Activated CD4-positive, alpha-beta memory T cell treated with anti-CD3 and anti-CD28 coated beads, Interleukin-2, amount 10 ng/mL, durations not matched to agents 7 days and 5 days (primary cell): Measurements from ENCODE around the gene SEMA3B. TPM values are rescaled to one million over a fixed set of nuclear protein-coding genes. Genes with fewer than 3 reads are reported as not detected.

Experiments
- CTCF ChIA-PET: fragments of 350-600 bp; sonication (Branson Sonifier 250); formaldehyde crosslinking; loops from one replicate; lab custom pipeline; 2021; ENCODE audit warnings: antibody characterized with exemption, inconsistent platforms; lab: Charles Lee
- POLR2A ChIA-PET: fragments of 350-600 bp; sonication (Branson Sonifier 250); formaldehyde crosslinking; loops from one replicate; lab custom pipeline; 2021; ENCODE audit warnings: antibody characterized with exemption; lab: Charles Lee
- DNase-seq: peaks from one replicate; pipeline ENCODE4 v3.0.0-alpha.2; 2020
- H3K27ac Mint-ChIP-seq: one replicate; pipeline ENCODE4 v1.8.0; 2021; ENCODE audit warnings: mild to moderate bottlenecking, mixed read lengths
- H3K27me3 Mint-ChIP-seq: one replicate; pipeline ENCODE4 v1.8.0; 2021; ENCODE audit warnings: mixed read lengths
- H3K36me3 Mint-ChIP-seq: one replicate; pipeline ENCODE4 v1.8.0; 2021; ENCODE audit warnings: low read depth, mixed read lengths
- H3K4me1 Mint-ChIP-seq: one replicate; pipeline ENCODE4 v1.8.0; 2021; ENCODE audit warnings: mixed read lengths
- H3K4me3 Mint-ChIP-seq: one replicate; pipeline ENCODE4 v1.8.0; 2021; ENCODE audit warnings: mild to moderate bottlenecking, mixed read lengths
- H3K9me3 Mint-ChIP-seq: one replicate; pipeline ENCODE4 v1.8.0; 2021; ENCODE audit warnings: mixed read lengths
- total RNA-seq, 2 experiments: library from RNA; stranded (reverse); gene quantifications; one replicate each; pipeline ENCODE4 v1.2.3, GENCODE V29; 2021

SEMA3B gene
- total RNA-seq, 2 experiments from 2014 or later, result 0.38 to 0.55 TPM

GRCh38 chr3:50323092-50323600 lies 54.2 kb downstream of the SEMA3B start:
- H3K27me3 Mint-ChIP-seq, result no peaks in the 10 kb centered on the region
- ChIA-PET POLR2A (interaction anchor here (2.2 to 31.7 kb wide), 2 partner anchors 19 to 24 kb away, joined by 21 to 704 read pairs; partner anchors contain the start of genes CYB561D2, HYAL3, NAA80 and NPRL2), CTCF (interaction anchor here (0.8 to 6.7 kb wide), 4 partner anchors 12 to 48 kb away, joined by 3 to 82 read pairs (median 36); partner anchors contain the start of genes HYAL3, IFRD2 and NAA80)
- H3K36me3 Mint-ChIP-seq, result peaks cover 2% of the 10 kb centered on the region
- peaks cover 48% of the 10 kb centered on the region for H3K4me1 Mint-ChIP-seq
- H3K27ac Mint-ChIP-seq, result peak overlapping the region; percentile 31
- DNase-seq, result no peak
- no peaks in the 10 kb centered on the region for H3K9me3 Mint-ChIP-seq
- H3K4me3 Mint-ChIP-seq, result no peak overlapping the region

GRCh38 chr3:50323614-50324199 lies 54.8 kb downstream of the SEMA3B start:
- ChIA-PET POLR2A (interaction anchor here (1.0 to 31.7 kb wide), 4 partner anchors 9 to 32 kb away, joined by 3 to 704 read pairs (median 14); partner anchors contain the start of genes CYB561D2, HYAL3, IFRD2 and NAA80), CTCF (interaction anchor here (0.6 to 6.7 kb wide), 20 partner anchors 9 to 129 kb away, joined by 3 to 82 read pairs (median 6); partner anchors contain the start of genes CYB561D2, GNAI2, HYAL1 and HYAL3)
- Mint-ChIP-seq H3K27me3 (no peaks in the 10 kb centered on the region), H3K4me3 (no peak overlapping the region), H3K4me1 (peaks cover 48% of the 10 kb centered on the region), H3K27ac (peak overlapping the region; percentile 31), H3K9me3 (no peaks in the 10 kb centered on the region), H3K36me3 (peaks cover 8% of the 10 kb centered on the region)
- DNase-seq, result no peak

GRCh38 chr3:50324351-50325112 lies 55.6 kb downstream of the SEMA3B start:
- DNase-seq, result peak; percentile 69
- Mint-ChIP-seq H3K9me3 (no peaks in the 10 kb centered on the region), H3K27me3 (no peaks in the 10 kb centered on the region), H3K4me1 (peaks cover 41% of the 10 kb centered on the region), H3K27ac (no peak overlapping the region), H3K4me3 (no peak overlapping the region), H3K36me3 (peaks cover 12% of the 10 kb centered on the region)
- ChIA-PET CTCF (interaction anchor here (0.6 to 6.7 kb wide), 23 partner anchors 10 to 130 kb away, joined by 3 to 82 read pairs (median 5); partner anchors contain the start of genes CYB561D2, GNAI2, HYAL1 and HYAL3), POLR2A (interaction anchor here (1.0 to 31.7 kb wide), 4 partner anchors 9 to 33 kb away, joined by 3 to 704 read pairs (median 14); partner anchors contain the start of genes CYB561D2, HYAL3, IFRD2 and NAA80)

- no peak overlapping the region for H3K27ac Mint-ChIP-seq
- H3K9me3 Mint-ChIP-seq, result no peaks in the 10 kb centered on the region
- H3K4me1 Mint-ChIP-seq, result peaks cover 35% of the 10 kb centered on the region
- DNase-seq, result no peak
- ChIA-PET POLR2A (interaction anchor here (1.8 to 31.7 kb wide), 3 partner anchors 18 to 33 kb away, joined by 8 to 704 read pairs (median 21); partner anchors contain the start of genes CYB561D2, HYAL3, IFRD2 and NAA80), CTCF (interaction anchor here (0.7 to 6.7 kb wide), 11 partner anchors 10 to 131 kb away, joined by 3 to 82 read pairs (median 7); partner anchors contain the start of genes HYAL1, HYAL3, IFRD2 and NAA80)
- H3K36me3 Mint-ChIP-seq, result peaks cover 17% of the 10 kb centered on the region
- H3K4me3 Mint-ChIP-seq, result no peak overlapping the region
- no peaks in the 10 kb centered on the region for H3K27me3 Mint-ChIP-seq
Observed at GRCh38 chr3:50325113-50325480, 56.1 kb downstream of the SEMA3B start.

- Mint-ChIP-seq H3K4me3 (no peak overlapping the region), H3K27me3 (no peaks in the 10 kb centered on the region), H3K27ac (no peak overlapping the region), H3K4me1 (peaks cover 31% of the 10 kb centered on the region), H3K9me3 (no peaks in the 10 kb centered on the region), H3K36me3 (peaks cover 22% of the 10 kb centered on the region)
- ChIA-PET POLR2A (interaction anchor here (31.7 kb wide), 1 partner anchor 17 kb away, joined by 704 read pairs; the partner anchor contains the start of genes CYB561D2, NPRL2, RASSF1 and TUSC2), CTCF (interaction anchor here (1.5 to 6.7 kb wide), 6 partner anchors 10 to 131 kb away, joined by 7 to 82 read pairs (median 10); partner anchors contain the start of genes HYAL1, HYAL3, IFRD2 and NAA80)
- no peak for DNase-seq
Observed at GRCh38 chr3:50325497-50326181, 56.7 kb downstream of the SEMA3B start.

- Mint-ChIP-seq H3K4me3 (peak overlapping the region; percentile 13), H3K27ac (no peak overlapping the region), H3K36me3 (peaks cover 27% of the 10 kb centered on the region), H3K27me3 (no peaks in the 10 kb centered on the region), H3K9me3 (no peaks in the 10 kb centered on the region), H3K4me1 (peaks cover 35% of the 10 kb centered on the region)
- CTCF ChIA-PET, result interaction anchor here (2.9 to 6.7 kb wide), 2 partner anchors 11 to 27 kb away, joined by 23 to 82 read pairs; partner anchors contain the start of genes HYAL3 and NAA80
- POLR2A ChIA-PET, result interaction anchor here (31.7 kb wide), 1 partner anchor 16 kb away, joined by 704 read pairs; the partner anchor contains the start of genes CYB561D2, NPRL2, RASSF1 and TUSC2
- no peak for DNase-seq
Observed at GRCh38 chr3:50326182-50326541, 57.2 kb downstream of the SEMA3B start.

- no peaks in the 10 kb centered on the region for H3K27me3 Mint-ChIP-seq
- peak overlapping the region; percentile 26 for H3K27ac Mint-ChIP-seq
- H3K4me1 Mint-ChIP-seq, result peaks cover 39% of the 10 kb centered on the region
- no peak for DNase-seq
- H3K9me3 Mint-ChIP-seq, result no peaks in the 10 kb centered on the region
- POLR2A ChIA-PET, result interaction anchor here (1.1 to 32.1 kb wide), 7 partner anchors 1 to 100 kb away, joined by 4 to 704 read pairs (median 22); partner anchors contain the start of genes CYB561D2, HYAL2, HYAL3 and IFRD2
- H3K36me3 Mint-ChIP-seq, result peaks cover 31% of the 10 kb centered on the region
- peak overlapping the region; percentile 93 for H3K4me3 Mint-ChIP-seq
- CTCF ChIA-PET, result interaction anchor here (0.6 to 2.9 kb wide), 3 partner anchors 10 to 20 kb away, joined by 3 to 23 read pairs (median 4); no protein-coding TSS in a partner anchor
Observed at GRCh38 chr3:50327129-50327528, 58.2 kb downstream of the SEMA3B start.

Other genes with a start within 250 kb of the SEMA3B start
- gene RBM5, start 180.2 kb upstream of the SEMA3B start, total RNA-seq, result 100 to 1,000 TPM; 157 to 169 TPM
- under 1 TPM in 1 of 2 experiments, not detected in 1; 0.15 TPM for gene SEMA3F, start 113.8 kb upstream of the SEMA3B start, total RNA-seq
- not detected for gene GNAT1, start 77.5 kb upstream of the SEMA3B start, total RNA-seq
- gene SLC38A3, start 63.9 kb upstream of the SEMA3B start, total RNA-seq, result not detected
- 100 to 1,000 TPM; 493 to 519 TPM for gene GNAI2, start 32.9 kb upstream of the SEMA3B start, total RNA-seq
- not detected for gene LSMEM2, start 9.9 kb downstream of the SEMA3B start, total RNA-seq
- 10 to 100 TPM; 40.6 to 45.0 TPM for gene IFRD2, start 23.3 kb downstream of the SEMA3B start, total RNA-seq
- 10 to 100 TPM; 13.2 to 13.9 TPM for gene HYAL3, start 30.3 kb downstream of the SEMA3B start, total RNA-seq
- 10 to 100 TPM; 41.5 to 49.4 TPM for gene NAA80, start 30.3 kb downstream of the SEMA3B start, total RNA-seq
- gene HYAL1, start 34.4 kb downstream of the SEMA3B start, total RNA-seq, result under 1 TPM; 0.28 to 0.35 TPM
- gene HYAL2, start 53.6 kb downstream of the SEMA3B start, total RNA-seq, result 1 to 10 TPM; 6.7 to 7.2 TPM
- 10 to 100 TPM; 16.8 to 17.9 TPM for gene TUSC2, start 59.1 kb downstream of the SEMA3B start, total RNA-seq
- gene RASSF1, start 71.7 kb downstream of the SEMA3B start, total RNA-seq, result 100 to 1,000 TPM; 157 to 160 TPM
- gene ZMYND10, start 76.6 kb downstream of the SEMA3B start, total RNA-seq, result 1 to 10 TPM; 1.7 to 3.2 TPM
- gene NPRL2, start 81.6 kb downstream of the SEMA3B start, total RNA-seq, result 10 to 100 TPM; 48.8 to 50.1 TPM
- gene CYB561D2, start 81.7 kb downstream of the SEMA3B start, total RNA-seq, result 10 to 100 TPM; 37.1 to 39.7 TPM
- gene TMEM115, start 90.4 kb downstream of the SEMA3B start, total RNA-seq, result 10 to 100 TPM; 22.1 to 22.7 TPM
- gene CACNA2D2, start 234.5 kb downstream of the SEMA3B start, total RNA-seq, result under 1 TPM; 0.45 to 0.55 TPM